HepG2 (cell line): ENCODE results near the gene OR2B2. TPM values are rescaled to one million over a fixed set of nuclear protein-coding genes. Genes with fewer than 3 reads are reported as not detected.

Source experiments
- ISL2 ChIP-seq: sonication (generic); formaldehyde crosslinking; IDR thresholded peaks from 2 replicates; pipeline ENCODE4 v1.5.0; 2020; ENCODE audit warnings: missing genetic modification reagents
- NFE2L2 ChIP-seq: fragments of 150-350 bp; IDR thresholded peaks from 2 replicates; pipeline ENCODE4 v1.6.1; 2014; ENCODE audit warnings: low read length
- SCMH1 ChIP-seq: sonication (generic); formaldehyde crosslinking; IDR thresholded peaks from 2 replicates; pipeline ENCODE4 v1.9.0; 2021; ENCODE audit warnings: missing genetic modification reagents, mild to moderate bottlenecking, borderline replicate concordance
- ZC3H13 ChIP-seq: sonication (generic); formaldehyde crosslinking; IDR thresholded peaks from 2 replicates; pipeline ENCODE4 v1.8.1; 2023; ENCODE audit warnings: mild to moderate bottlenecking, missing genetic modification reagents, moderate library complexity
- ZNF142 ChIP-seq: sonication (generic); formaldehyde crosslinking; IDR thresholded peaks from 2 replicates; pipeline ENCODE4 v1.4.0; 2020; ENCODE audit warnings: missing genetic modification reagents
- ZNF160 ChIP-seq: sonication (generic); formaldehyde crosslinking; IDR thresholded peaks from 2 replicates; pipeline ENCODE4 v1.8.0; 2022; ENCODE audit warnings: mild to moderate bottlenecking, inconsistent platforms, missing genetic modification reagents
- ZNF318 ChIP-seq: sonication (generic); formaldehyde crosslinking; IDR thresholded peaks from 2 replicates; pipeline ENCODE4 v1.4.0; 2020; ENCODE audit warnings: mild to moderate bottlenecking, missing genetic modification reagents
- ZNF451 ChIP-seq: sonication (generic); formaldehyde crosslinking; IDR thresholded peaks from 2 replicates; pipeline ENCODE4 v1.5.0; 2020; ENCODE audit warnings: mild to moderate bottlenecking, missing genetic modification reagents
- ZNF547 ChIP-seq: sonication (generic); formaldehyde crosslinking; IDR thresholded peaks from 2 replicates; pipeline ENCODE4 v1.5.1; 2020; ENCODE audit warnings: mild to moderate bottlenecking, missing genetic modification reagents
- ZNF710 ChIP-seq: sonication (generic); formaldehyde crosslinking; IDR thresholded peaks from 2 replicates; pipeline ENCODE4 v1.5.0; 2020; ENCODE audit warnings: mild to moderate bottlenecking, missing genetic modification reagents, borderline replicate concordance
- ZNF761 ChIP-seq: sonication (generic); formaldehyde crosslinking; conservative IDR thresholded peaks from 2 replicates; pipeline ENCODE4 v1.4.0; 2020; ENCODE audit warnings: mild to moderate bottlenecking, missing genetic modification reagents
- polyA plus RNA-seq, 8 experiments: library from polyadenylated mRNA; depleted of rRNA in 3 of 8; stranded (reverse) in 7 of 8; unstranded in 1 of 8; fragments of >200 nt; fragmentation: Illumina TruSeq in 4 of 8; extraction: Trizol in 4 of 8; gene quantifications; 2 replicates each; pipeline versions ENCODE4 v1.2.1 to v1.2.3, GENCODE V29; 2011 to 2016; ENCODE audit warnings: low read depth in 4 of 8, missing spikeins in 1 of 8, mixed read lengths in 1 of 8; ENCODE audit not compliant: insufficient read depth in 1 of 8
- total RNA-seq, 5 experiments: library from RNA; depleted of rRNA; stranded (reverse); fragments of >200 nt; fragmentation: Illumina TruSeq; extraction: Trizol; gene quantifications; 2 replicates each; pipeline ENCODE4 v1.2.3, GENCODE V29; 2016; ENCODE audit warnings: low read depth in 1 of 5

Gene OR2B2
- total and polyA plus RNA-seq, 2 of the 13 experiments (the other 11 are each of a cell fraction or from before 2014, with no cell fraction given): not detected

- TF ChIP-seq ZNF160 (no peak; the same call in 1 of the 2 replicates), ZNF451 (CRISPR knock-in tag) (no peak), ZC3H13 (CRISPR knock-in tag) (no peak), ISL2 (peak; percentile 54), ZNF761 (no peak; the same call in none of the 2 replicates), ZNF142 (CRISPR knock-in tag) (peak; percentile 73), SCMH1 (no peak), ZNF547 (CRISPR knock-in tag) (peak; percentile 50; the same call in 1 of the 2 replicates), ZNF710 (CRISPR knock-in tag) (no peak), NFE2L2 (peak; percentile 5; the same call in 1 of the 2 replicates), ZNF318 (CRISPR knock-in tag) (no peak)
Measured at GRCh38 chr6:27902335-27903314, 9.6 kb downstream of the OR2B2 start (continued).
